Upper lobe of left lung (tissue), 6 donors: Measurements from ENCODE around the gene NOS1AP. TPM values are rescaled to one million over a fixed set of nuclear protein-coding genes. Genes with fewer than 3 reads are reported as not detected.

Experiments
- ATAC-seq, 2 donors: fragments of 200-7000 bp; cut with Tn5 transposase; one replicate each; pipeline ENCODE4 v1.9.1; 2022; ENCODE audit warnings: mild to moderate bottlenecking in 2 of 2, moderate library complexity in 2 of 2; ENCODE audit not compliant: low FRiP score in 2 of 2
- DNase-seq, 2 donors: peaks; one replicate each; pipeline ENCODE4 v3.0.0-alpha.2; 2019 to 2020
- H3K27ac ChIP-seq, 4 donors: fragments of 200-600 bp; sonication (generic); one replicate each; pipeline ENCODE4 v1.5.1; 2016 to 2019
- H3K27me3 ChIP-seq, 4 donors: fragments of 200-600 bp; sonication (generic); one replicate each; pipeline ENCODE4 v1.5.1; 2017 to 2019
- H3K36me3 ChIP-seq, 4 donors: fragments of 200-600 bp; sonication (generic); one replicate each; pipeline ENCODE4 v1.5.1; 2016 to 2019
- H3K4me1 ChIP-seq, 4 donors: fragments of 200-600 bp; sonication (generic); one replicate each; pipeline ENCODE4 v1.5.1; 2018 to 2019
- H3K4me3 ChIP-seq, 4 donors: fragments of 200-600 bp; sonication (generic); one replicate each; pipeline ENCODE4 v1.5.1; 2017 to 2019; ENCODE audit warnings: mild to moderate bottlenecking in 2 of 4, moderate library complexity in 1 of 4
- H3K9me3 ChIP-seq, 4 donors: fragments of 200-600 bp; sonication (generic); one replicate each; pipeline ENCODE4 v1.5.1; 2018 to 2019
- CTCF ChIP-seq, 6 experiments: fragments of 450-650 bp in 4 of 6; fragments of 200-600 bp in 2 of 6; sonication (generic) in 2 of 6; IDR thresholded peaks; one replicate each; pipeline ENCODE4 v1.5.1; 2016 to 2019; ENCODE audit warnings: antibody characterized with exemption in 6 of 6
- EP300 ChIP-seq, 4 donors: sonication (generic); formaldehyde crosslinking; IDR thresholded peaks; one replicate each; pipeline ENCODE4 v1.5.1; 2017; ENCODE audit warnings: antibody characterized with exemption in 4 of 4, control low read depth in 2 of 4
- POLR2A ChIP-seq, 4 donors: fragments of 450-650 bp; IDR thresholded peaks; one replicate each; pipeline ENCODE4 v1.5.1; 2016 to 2017; ENCODE audit warnings: antibody characterized with exemption in 4 of 4, mild to moderate bottlenecking in 2 of 4
- POLR2AphosphoS5 ChIP-seq, 2 donors: sonication (generic); formaldehyde crosslinking; IDR thresholded peaks; one replicate each; pipeline ENCODE4 v1.5.1; 2017; ENCODE audit warnings: antibody characterized with exemption in 2 of 2
- WGBS, 2 donors: methylation state at CpG; one replicate each; pipeline ENCODE4 v1.1.5; 2017 to 2018; 5-methylcytosine and 5-hydroxymethylcytosine counted together
- total RNA-seq, 6 donors: library from RNA; depleted of rRNA in 4 of 6; stranded (reverse); fragments of >200 nt in 4 of 6; gene quantifications; one replicate each; pipeline versions ENCODE4 v1.1.0 to v1.2.1, GENCODE V29; 2016 to 2021
- donor health status: DM: no; HTN: no; CAD: no; lungs with moderate emphysema.
- donor health status: DM: no; HTN: yes; CAD: no; lungs with severe emphysema.

NOS1AP gene
- total RNA-seq, 6 donors from 2014 or later: 5.3 to 16.4 (median 6.5) TPM

GRCh38 chr1:162113419-162113818 lies 43.9 kb downstream of the NOS1AP start:
- Histone ChIP-seq H3K9me3 (no peaks in the 10 kb centered on the region), H3K27me3 (no peaks in the 10 kb centered on the region), H3K27ac (no peak overlapping the region), H3K36me3 (no peaks in the 10 kb centered on the region), H3K4me3 (no peak overlapping the region), H3K4me1 (peaks cover 0 to 4% (median 0%) of the 10 kb centered on the region in 4 donors)
- DNase-seq: no peak
- WGBS, 2 donors: 61 to 68% methylated on average over 6 of the region's 6 CpGs
- TF ChIP-seq CTCF (IDR thresholded peaks at IDR 0.05): no peak
- TF ChIP-seq EP300 (IDR thresholded peaks at IDR 0.05): no peak
- no peak for TF ChIP-seq POLR2AphosphoS5 (IDR thresholded peaks at IDR 0.05)
- no peak for TF ChIP-seq POLR2A (IDR thresholded peaks at IDR 0.05)
- ATAC-seq: no peak

- WGBS, 2 donors: 73 to 78% methylated on average over 3 of the region's 3 CpGs
- H3K27ac ChIP-seq: no peak overlapping the region
Measured at GRCh38 chr1:162117039-162117774, 47.7 kb downstream of the NOS1AP start.

GRCh38 chr1:162118063-162118462 lies 48.6 kb downstream of the NOS1AP start:
- no peak overlapping the region for H3K27ac ChIP-seq
- H3K27me3 ChIP-seq: no peaks in the 10 kb centered on the region
- TF ChIP-seq CTCF (IDR thresholded peaks at IDR 0.05) (no peak), POLR2A (IDR thresholded peaks at IDR 0.05) (no peak), POLR2AphosphoS5 (IDR thresholded peaks at IDR 0.05) (no peak), EP300 (IDR thresholded peaks at IDR 0.05) (no peak)
- no peak overlapping the region for H3K4me3 ChIP-seq
- H3K4me1 ChIP-seq: peaks cover 0 to 4% (median 0%) of the 10 kb centered on the region in 4 donors
- 89 to 92% methylated on average over 9 of the region's 9 CpGs for WGBS, 2 donors
- DNase-seq: no peak
- H3K36me3 ChIP-seq: no peaks in the 10 kb centered on the region
- ATAC-seq: no peak
- no peaks in the 10 kb centered on the region for H3K9me3 ChIP-seq

More at GRCh38 chr1:162117039-162117774, 47.7 kb downstream of the NOS1AP start:
- H3K9me3 ChIP-seq: no peaks in the 10 kb centered on the region
- no peak for ATAC-seq
- no peak for DNase-seq
- no peak overlapping the region for H3K4me3 ChIP-seq
- TF ChIP-seq POLR2A (IDR thresholded peaks at IDR 0.05) (no peak), EP300 (IDR thresholded peaks at IDR 0.05) (no peak), CTCF (IDR thresholded peaks at IDR 0.05) (no peak), POLR2AphosphoS5 (IDR thresholded peaks at IDR 0.05) (no peak)
- no peaks in the 10 kb centered on the region for H3K36me3 ChIP-seq
- peaks cover 0 to 4% (median 0%) of the 10 kb centered on the region in 4 donors for H3K4me1 ChIP-seq
- no peaks in the 10 kb centered on the region for H3K27me3 ChIP-seq

GRCh38 chr1:162128693-162129356 lies 59.3 kb downstream of the NOS1AP start:
- Histone ChIP-seq H3K27ac (no peak overlapping the region), H3K27me3 (no peaks in the 10 kb centered on the region), H3K9me3 (no peaks in the 10 kb centered on the region), H3K36me3 (no peaks in the 10 kb centered on the region), H3K4me1 (no peaks in the 10 kb centered on the region), H3K4me3 (no peak overlapping the region)
- no peak for TF ChIP-seq CTCF (IDR thresholded peaks at IDR 0.05)
- TF ChIP-seq POLR2A (IDR thresholded peaks at IDR 0.05): no peak
- no peak for TF ChIP-seq EP300 (IDR thresholded peaks at IDR 0.05)
- DNase-seq (no peak), ATAC-seq (no peak)
- 83 to 90% methylated on average over 6 of the region's 6 CpGs for WGBS, 2 donors
